Measurements from ENCODE around the gene ACTA1.

The ACTA1 gene

DNA sequence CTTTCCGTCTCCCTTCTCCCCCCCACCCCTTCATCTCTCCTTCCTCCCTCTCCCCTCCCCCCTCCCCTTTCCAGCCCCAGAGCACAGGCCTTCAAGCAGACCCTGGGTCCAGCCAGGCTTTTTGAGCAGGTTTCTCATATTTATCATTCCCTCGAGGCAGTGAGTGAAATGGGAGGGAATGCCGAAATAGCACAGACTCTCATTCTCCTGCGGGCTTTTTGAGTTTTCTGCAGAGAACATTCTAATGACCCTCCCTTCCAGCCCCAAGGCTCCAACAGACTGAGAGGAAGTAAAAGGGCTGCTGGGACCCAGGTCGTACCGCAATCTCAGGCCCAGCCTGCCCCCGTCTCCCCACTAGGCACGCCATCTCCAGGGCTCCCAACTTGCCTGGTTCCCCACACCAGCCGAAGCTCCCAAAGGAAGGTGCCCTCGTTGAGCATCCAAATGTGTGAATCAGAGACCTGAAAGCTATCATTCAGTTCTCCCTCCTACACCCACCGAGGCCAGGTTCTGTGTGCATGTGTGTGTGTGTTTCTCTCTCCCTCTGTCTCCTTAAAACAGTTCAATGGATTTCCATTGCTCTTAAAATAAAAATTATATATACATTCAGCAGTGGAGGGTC, 22.3 kb downstream of the ACTA1 start:
- no peak overlapping the region for H3K4me3 ChIP-seq (ENCODE audit: control insufficient read depth, low read depth, low read length)
- no peak for TF ChIP-seq CTCF (IDR thresholded peaks at IDR 0.05; ENCODE audit: control insufficient read depth, insufficient read depth, low read depth, low read length, missing control alignments)
- DNase-seq (ENCODE audit: low read depth): no peak

GRCh38 chr1:229410692-229411433, 23.0 kb downstream of the ACTA1 start:
- no peak overlapping the region for H3K4me3 ChIP-seq (ENCODE audit: control insufficient read depth, low read depth, low read length)
- peak; percentile 10 for DNase-seq (ENCODE audit: low read depth)
- TF ChIP-seq CTCF (IDR thresholded peaks at IDR 0.05; ENCODE audit: control insufficient read depth, insufficient read depth, low read depth, low read length, missing control alignments): no peak

GRCh38 chr1:229410370-229410691, 23.6 kb downstream of the ACTA1 start:
- no peak for TF ChIP-seq CTCF (IDR thresholded peaks at IDR 0.05; ENCODE audit: control insufficient read depth, insufficient read depth, low read depth, low read length, missing control alignments)
- DNase-seq (ENCODE audit: low read depth): no peak
- H3K4me3 ChIP-seq (ENCODE audit: control insufficient read depth, low read depth, low read length): no peak overlapping the region

DNA sequence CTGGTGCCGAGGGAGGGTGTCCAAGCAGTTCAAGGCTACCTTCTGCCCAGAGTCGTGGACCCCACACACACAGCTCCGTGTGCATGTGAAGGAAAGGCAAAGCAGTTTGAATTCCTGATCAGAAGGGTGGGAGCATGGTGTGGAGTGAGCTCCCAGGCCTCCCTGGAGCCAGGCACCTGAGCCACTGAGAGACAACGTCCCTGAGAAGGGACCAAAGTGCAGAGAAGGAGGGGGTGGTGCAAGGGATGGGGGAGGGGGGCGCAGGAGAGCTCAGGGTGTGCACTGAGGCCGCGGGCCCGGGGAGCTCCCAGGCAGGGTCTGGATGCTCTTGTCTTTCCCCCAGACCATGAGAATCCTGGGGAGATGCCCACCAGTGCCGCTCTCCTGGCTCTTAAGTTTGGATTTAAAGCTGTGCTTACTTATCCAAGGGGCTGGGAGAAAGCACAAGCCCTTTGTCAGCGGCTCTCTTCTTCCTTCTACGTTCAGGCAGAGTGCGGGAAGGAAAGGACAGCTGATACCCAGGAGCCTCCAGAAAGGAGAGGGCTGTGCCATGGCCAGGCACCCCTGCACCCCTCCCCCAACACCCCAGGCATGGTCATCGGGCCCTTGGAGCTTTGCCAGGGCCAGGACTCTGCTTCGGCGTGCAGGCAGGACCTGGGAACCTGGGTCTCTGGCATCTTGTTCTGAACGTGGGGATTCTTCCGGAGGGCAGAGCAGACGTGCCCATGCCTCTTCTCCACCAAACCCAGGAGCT, 24.1 kb downstream of the ACTA1 start:
- DNase-seq (ENCODE audit: low read depth): no peak
- no peak for TF ChIP-seq CTCF (IDR thresholded peaks at IDR 0.05; ENCODE audit: control insufficient read depth, insufficient read depth, low read depth, low read length, missing control alignments)
- H3K4me3 ChIP-seq (ENCODE audit: control insufficient read depth, low read depth, low read length): no peak overlapping the region

- DNase-seq (ENCODE audit: low read depth): no peak
- H3K4me3 ChIP-seq (ENCODE audit: control insufficient read depth, low read depth, low read length): no peak overlapping the region
- no peak for TF ChIP-seq CTCF (IDR thresholded peaks at IDR 0.05; ENCODE audit: control insufficient read depth, insufficient read depth, low read depth, low read length, missing control alignments)
These were observed 25.3 kb downstream of the ACTA1 start for GRCh38 chr1:229408458-229409037.

GRCh38 chr1:229407206-229408026, 26.5 kb downstream of the ACTA1 start:
- DNase-seq (ENCODE audit: low read depth): no peak

More at GRCh38 chr1:229407206-229408026, 26.5 kb downstream of the ACTA1 start:
- no peak for TF ChIP-seq CTCF (IDR thresholded peaks at IDR 0.05; ENCODE audit: control insufficient read depth, insufficient read depth, low read depth, low read length, missing control alignments)
- peak overlapping the region; percentile 28 for H3K4me3 ChIP-seq (ENCODE audit: control insufficient read depth, low read depth, low read length)

Data from AG09309 (cell line).